K562 (cell line): ENCODE results near the gene YJU2.

Source experiments
- CHCHD3 ChIP-seq: fragments of 250-450 bp; sonication (Bioruptor Pico); IDR thresholded peaks from 2 replicates; pipeline ENCODE4 v2.1.2; 2022; ENCODE audit warnings: mild to moderate bottlenecking
- IRF9 ChIP-seq: fragments of 450-650 bp; IDR thresholded peaks from 2 replicates; pipeline ENCODE4 v1.6.1; 2016; ENCODE audit warnings: missing biosample characterization, missing genetic modification characterization
- MAX ChIP-seq: sonication (generic); formaldehyde crosslinking; IDR thresholded peaks from 2 replicates; pipeline ENCODE4 v1.9.0; 2022; ENCODE audit warnings: mild to moderate bottlenecking, missing genetic modification reagents
- SIN3A ChIP-seq, 2 experiments: fragments of 150-350 bp in 1 of 2; IDR thresholded peaks; 2 replicates each; pipeline ENCODE4 v1.6.1; 2011 to 2016; ENCODE audit warnings: borderline replicate concordance in 2 of 2, low read depth in 2 of 2, low read length in 2 of 2, mild to moderate bottlenecking in 2 of 2, moderate library complexity in 2 of 2; ENCODE audit not compliant: control insufficient read depth in 1 of 2
- SMARCA5 ChIP-seq: fragments of 450-650 bp; IDR thresholded peaks from 2 replicates; pipeline ENCODE4 v1.6.1; 2016
- USF1 ChIP-seq: sonication (generic); formaldehyde crosslinking; IDR thresholded peaks from 2 replicates; pipeline ENCODE4 v1.9.0; 2022; ENCODE audit warnings: mild to moderate bottlenecking, missing genetic modification reagents
- ZFX ChIP-seq: sonication (generic); formaldehyde crosslinking; IDR thresholded peaks from 2 replicates; pipeline ENCODE4 v1.8.0; 2022; ENCODE audit warnings: mild to moderate bottlenecking, missing genetic modification reagents, moderate library complexity
- ZNF41 ChIP-seq: fragments of 250-450 bp; sonication (Bioruptor Pico); conservative IDR thresholded peaks from 2 replicates; pipeline ENCODE4 v1.4.0; 2020; ENCODE audit warnings: mild to moderate bottlenecking

- no peak for TF ChIP-seq MAX (CRISPR knock-in tag)
- no peak for TF ChIP-seq ZNF41 (CRISPR knock-in tag)
- no peak for TF ChIP-seq SIN3A (IDR thresholded peaks at IDR 0.05; ENCODE audit: borderline replicate concordance in 2 of 2, control insufficient read depth in 1 of 2, low read depth in 2 of 2, low read length in 2 of 2)
- TF ChIP-seq CHCHD3 (CRISPR knock-in tag): no peak
- no peak for TF ChIP-seq USF1 (CRISPR knock-in tag)
- TF ChIP-seq SMARCA5: no peak
- no peak for TF ChIP-seq ZFX (CRISPR knock-in tag)
- no peak for TF ChIP-seq IRF9 (tag)
Observed at GRCh38 chr19:4272894-4273293, 26.0 kb downstream of the YJU2 start.
